Measurements from ENCODE around the gene WFIKKN1. TPM values are rescaled to one million over a fixed set of nuclear protein-coding genes. Genes with fewer than 3 reads are reported as not detected.

Gene WFIKKN1
- total and polyA plus RNA-seq, 5 donors from 2014 or later: 0.22 TPM; not detected in 4

- Histone ChIP-seq H3K9me3 (ENCODE audit: control insufficient read depth in 2 of 2, low read length in 2 of 2) (no peaks in the 10 kb centered on the region), H3K36me3 (ENCODE audit: control insufficient read depth, insufficient read depth, low read length) (peaks cover 12% of the 10 kb centered on the region), H3K4me1 (ENCODE audit: control insufficient read depth, insufficient read depth, low read length, poor library complexity, severe bottlenecking) (peaks cover 43% of the 10 kb centered on the region), H3K27me3 (ENCODE audit: control insufficient read depth, insufficient read depth, low read length) (no peaks in the 10 kb centered on the region), H3K4me3 (ENCODE audit: low read depth, low read length) (no peak overlapping the region), H3K27ac (ENCODE audit: insufficient read depth, low read length, poor library complexity, severe bottlenecking) (peak overlapping the region; percentile 73)
- Mint-ChIP-seq H3K27ac (peak overlapping the region in 2 of 3 donors; percentile 85 to 86), H3K36me3 (peaks cover 3% of the 10 kb centered on the region), H3K27me3 (no peaks in the 10 kb centered on the region), H3K4me1 (peaks cover 0 to 38% (median 5%) of the 10 kb centered on the region in 4 donors), H3K9me3 (no peaks in the 10 kb centered on the region), H3K4me3 (peak overlapping the region; percentile 76 to 86 (median 80))
- ATAC-seq (ENCODE audit: low read depth in 2 of 2) (no peak), DNase-seq (no peak)
These were observed 52.0 kb downstream of the WFIKKN1 start for GRCh38 chr16:682493-683395.

DNA sequence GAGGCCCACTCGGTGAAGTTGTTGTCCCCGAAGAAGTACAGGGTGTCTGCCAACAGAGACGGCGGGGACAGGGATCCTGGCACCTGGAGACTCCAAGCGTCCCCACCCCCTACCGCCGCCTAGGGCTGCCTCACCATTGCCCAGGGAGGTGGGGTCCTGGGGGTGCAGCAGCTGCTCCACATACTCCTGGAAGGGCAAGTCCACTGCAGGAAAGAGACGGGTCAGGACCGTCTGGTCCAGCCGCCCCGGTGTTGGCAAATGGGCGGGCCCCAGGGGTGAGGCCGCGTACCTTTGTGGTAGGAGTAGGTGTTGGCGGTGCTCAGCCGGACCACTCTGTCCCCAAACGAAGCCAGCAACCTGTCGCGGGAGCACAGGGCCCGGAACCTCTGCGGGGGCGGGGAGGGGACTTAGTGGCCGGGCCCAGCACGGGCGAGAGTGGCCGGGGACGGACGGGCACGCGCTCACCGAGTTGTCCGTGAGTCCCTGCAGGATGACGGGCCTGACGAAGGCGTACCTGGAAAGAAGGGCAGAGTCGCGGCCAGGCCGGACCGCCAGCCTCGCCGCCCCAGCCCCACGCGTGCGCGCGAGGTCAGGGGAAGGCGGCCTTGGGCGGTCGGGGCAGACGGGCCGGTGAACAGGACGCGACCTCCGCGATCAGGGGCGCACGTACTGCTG is 52.7 kb downstream of the WFIKKN1 start:
- ATAC-seq (ENCODE audit: low read depth in 2 of 2) (no peak), DNase-seq (no peak)
- peak overlapping the region; percentile 76 to 86 (median 82) for H3K4me3 Mint-ChIP-seq
- peak overlapping the region in 2 of 3 donors; percentile 31 to 83 for H3K27ac Mint-ChIP-seq
- H3K9me3 Mint-ChIP-seq: no peaks in the 10 kb centered on the region
- peaks cover 0 to 38% (median 5%) of the 10 kb centered on the region in 4 donors for H3K4me1 Mint-ChIP-seq
- Histone ChIP-seq H3K36me3 (ENCODE audit: control insufficient read depth, insufficient read depth, low read length) (peaks cover 12% of the 10 kb centered on the region), H3K9me3 (ENCODE audit: control insufficient read depth in 2 of 2, low read length in 2 of 2) (no peaks in the 10 kb centered on the region), H3K27ac (ENCODE audit: insufficient read depth, low read length, poor library complexity, severe bottlenecking) (peak overlapping the region; percentile 73), H3K27me3 (ENCODE audit: control insufficient read depth, insufficient read depth, low read length) (no peaks in the 10 kb centered on the region), H3K4me3 (ENCODE audit: low read depth, low read length) (no peak overlapping the region), H3K4me1 (ENCODE audit: control insufficient read depth, insufficient read depth, low read length, poor library complexity, severe bottlenecking) (peaks cover 43% of the 10 kb centered on the region)
- no peaks in the 10 kb centered on the region for H3K27me3 Mint-ChIP-seq
- peaks cover 3% of the 10 kb centered on the region for H3K36me3 Mint-ChIP-seq

Other genes with a start within 250 kb of the WFIKKN1 start
- 71.4 TPM for gene PGAP6, start 249.0 kb upstream of the WFIKKN1 start, total RNA-seq
- gene PGAP6, start 249.0 kb upstream of the WFIKKN1 start, polyA plus RNA-seq: 10 to 100 TPM in 3 of 4 donors, 1 to 10 TPM in 1; 7.8 to 45.3 (median 32.2) TPM
- gene NME4, start 233.8 kb upstream of the WFIKKN1 start, total RNA-seq: 6.7 TPM
- 10 to 100 TPM; 16.2 to 29.8 (median 23.1) TPM for gene NME4, start 233.8 kb upstream of the WFIKKN1 start, polyA plus RNA-seq
- gene DECR2, start 229.1 kb upstream of the WFIKKN1 start, total RNA-seq: 4.8 TPM
- 1 to 10 TPM; 2.2 to 4.5 (median 2.7) TPM for gene DECR2, start 229.1 kb upstream of the WFIKKN1 start, polyA plus RNA-seq
- 34.5 TPM for gene RAB11FIP3, start 205.3 kb upstream of the WFIKKN1 start, total RNA-seq
- 1 to 10 TPM; 1.0 to 2.8 (median 1.5) TPM for gene RAB11FIP3, start 205.3 kb upstream of the WFIKKN1 start, polyA plus RNA-seq
- 82.6 TPM for gene CAPN15, start 103.3 kb upstream of the WFIKKN1 start, total RNA-seq
- gene CAPN15, start 103.3 kb upstream of the WFIKKN1 start, polyA plus RNA-seq: 1 to 10 TPM; 3.0 to 8.5 (median 5.2) TPM
- gene PRR35, start 70.6 kb upstream of the WFIKKN1 start, total RNA-seq: not detected
- gene PRR35, start 70.6 kb upstream of the WFIKKN1 start, polyA plus RNA-seq: not detected
- 1.9 TPM for gene NHLRC4, start 64.0 kb upstream of the WFIKKN1 start, total RNA-seq
- 1 to 10 TPM; 3.7 to 5.6 (median 4.8) TPM for gene NHLRC4, start 64.0 kb upstream of the WFIKKN1 start, polyA plus RNA-seq
- gene PIGQ, start 61.0 kb upstream of the WFIKKN1 start, total RNA-seq: 25.7 TPM
- 10 to 100 TPM; 11.6 to 15.3 (median 12.9) TPM for gene PIGQ, start 61.0 kb upstream of the WFIKKN1 start, polyA plus RNA-seq
- 12.1 TPM for gene RAB40C, start 40.9 kb upstream of the WFIKKN1 start, total RNA-seq
- gene RAB40C, start 40.9 kb upstream of the WFIKKN1 start, polyA plus RNA-seq: 1 to 10 TPM; 6.8 to 9.6 (median 8.2) TPM
- gene METTL26, start 5.3 kb downstream of the WFIKKN1 start, total RNA-seq: 45.3 TPM
- 100 to 1,000 TPM in 2 of 4 donors, 10 to 100 TPM in 2; 82.7 to 133 (median 102) TPM for gene METTL26, start 5.3 kb downstream of the WFIKKN1 start, polyA plus RNA-seq
- gene MCRIP2, start 10.8 kb downstream of the WFIKKN1 start, total RNA-seq: 10.5 TPM
- gene MCRIP2, start 10.8 kb downstream of the WFIKKN1 start, polyA plus RNA-seq: 10 to 100 TPM; 18.0 to 23.1 (median 18.4) TPM
- 11.4 TPM for gene WDR90, start 18.4 kb downstream of the WFIKKN1 start, total RNA-seq
- 1 to 10 TPM in 2 of 4 donors, under 1 TPM in 2; 0.89 to 2.5 (median 1.1) TPM for gene WDR90, start 18.4 kb downstream of the WFIKKN1 start, polyA plus RNA-seq
- gene RHOT2, start 37.1 kb downstream of the WFIKKN1 start, total RNA-seq: 212 TPM
- 10 to 100 TPM; 34.3 to 47.1 (median 38.4) TPM for gene RHOT2, start 37.1 kb downstream of the WFIKKN1 start, polyA plus RNA-seq
- 3.2 TPM for gene RHBDL1, start 44.7 kb downstream of the WFIKKN1 start, total RNA-seq
- gene RHBDL1, start 44.7 kb downstream of the WFIKKN1 start, polyA plus RNA-seq: 1 to 10 TPM in 1 of 4 donors, under 1 TPM in 2, not detected in 1; 0.49 to 1.5 (median 0.88) TPM
- gene STUB1, start 49.4 kb downstream of the WFIKKN1 start, total RNA-seq: 63.2 TPM
- gene STUB1, start 49.4 kb downstream of the WFIKKN1 start, polyA plus RNA-seq: 100 to 1,000 TPM; 117 to 142 (median 135) TPM
- gene JMJD8, start 53.3 kb downstream of the WFIKKN1 start, total RNA-seq: 22.7 TPM
- gene JMJD8, start 53.3 kb downstream of the WFIKKN1 start, polyA plus RNA-seq: 10 to 100 TPM; 29.2 to 36.2 (median 33.4) TPM
- gene WDR24, start 59.4 kb downstream of the WFIKKN1 start, total RNA-seq: 8.9 TPM
- gene WDR24, start 59.4 kb downstream of the WFIKKN1 start, polyA plus RNA-seq: 10 to 100 TPM in 2 of 4 donors, 1 to 10 TPM in 2; 7.9 to 10.4 (median 10.0) TPM
- 18.6 TPM for gene FBXL16, start 74.8 kb downstream of the WFIKKN1 start, total RNA-seq
- gene FBXL16, start 74.8 kb downstream of the WFIKKN1 start, polyA plus RNA-seq: 10 to 100 TPM in 1 of 4 donors, 1 to 10 TPM in 3; 8.5 to 10.5 (median 9.3) TPM
- gene METRN, start 84.1 kb downstream of the WFIKKN1 start, total RNA-seq: 4.6 TPM
- 10 to 100 TPM; 14.3 to 24.1 (median 17.7) TPM for gene METRN, start 84.1 kb downstream of the WFIKKN1 start, polyA plus RNA-seq
- 13.6 TPM for gene ANTKMT, start 90.2 kb downstream of the WFIKKN1 start, total RNA-seq
- gene ANTKMT, start 90.2 kb downstream of the WFIKKN1 start, polyA plus RNA-seq: 10 to 100 TPM; 60.3 to 85.9 (median 64.4) TPM
- gene CCDC78, start 95.5 kb downstream of the WFIKKN1 start, total RNA-seq: 2.5 TPM
- under 1 TPM; 0.37 to 0.70 (median 0.43) TPM for gene CCDC78, start 95.5 kb downstream of the WFIKKN1 start, polyA plus RNA-seq
- gene HAGHL, start 96.1 kb downstream of the WFIKKN1 start, total RNA-seq: 15.6 TPM
- gene HAGHL, start 96.1 kb downstream of the WFIKKN1 start, polyA plus RNA-seq: 1 to 10 TPM; 2.2 to 4.3 (median 3.2) TPM
- gene CIAO3, start 110.0 kb downstream of the WFIKKN1 start, total RNA-seq: 42.6 TPM
- 10 to 100 TPM; 17.2 to 26.6 (median 19.7) TPM for gene CIAO3, start 110.0 kb downstream of the WFIKKN1 start, polyA plus RNA-seq
- gene MSLN, start 129.7 kb downstream of the WFIKKN1 start, total RNA-seq: not detected
- not detected for gene MSLN, start 129.7 kb downstream of the WFIKKN1 start, polyA plus RNA-seq
- 20.8 TPM for gene RPUSD1, start 157.4 kb downstream of the WFIKKN1 start, total RNA-seq
- 10 to 100 TPM; 22.3 to 24.9 (median 23.0) TPM for gene RPUSD1, start 157.4 kb downstream of the WFIKKN1 start, polyA plus RNA-seq
- gene CHTF18, start 157.6 kb downstream of the WFIKKN1 start, total RNA-seq: 28.8 TPM
- 1 to 10 TPM; 1.1 to 5.9 (median 2.8) TPM for gene CHTF18, start 157.6 kb downstream of the WFIKKN1 start, polyA plus RNA-seq
- gene GNG13, start 169.7 kb downstream of the WFIKKN1 start, total RNA-seq: not detected
- not detected for gene GNG13, start 169.7 kb downstream of the WFIKKN1 start, polyA plus RNA-seq